Right atrium auricular region (tissue), 2 donors: Measurements from ENCODE around the gene ZNF281. TPM values are rescaled to one million over a fixed set of nuclear protein-coding genes. Genes with fewer than 3 reads are reported as not detected.

Experiments used
- DNase-seq: peaks from one replicate; pipeline ENCODE4 v3.0.0-alpha.2; 2019; ENCODE audit warnings: low spot score
- H3K27ac ChIP-seq, 2 donors: fragments of 200-600 bp; sonication (generic); 1 replicate in 1 of 2; 2 replicates in 1 of 2; pipeline ENCODE4 v1.5.1; 2016 to 2019
- H3K27me3 ChIP-seq, 2 donors: fragments of 200-600 bp; sonication (generic); one replicate each; pipeline versions ENCODE4 v1.5.1 to v1.6.0; 2017 to 2019
- H3K36me3 ChIP-seq: fragments of 200-600 bp; sonication (generic); one replicate; pipeline ENCODE4 v1.5.1; 2016
- H3K4me1 ChIP-seq, 2 donors: fragments of 200-600 bp; sonication (generic); one replicate each; pipeline versions ENCODE4 v1.5.1 to v1.6.0; 2017 to 2019
- H3K4me3 ChIP-seq, 2 donors: fragments of 200-600 bp; sonication (generic); 1 replicate in 1 of 2; 2 replicates in 1 of 2; pipeline ENCODE4 v1.5.1; 2017 to 2019; ENCODE audit warnings: mild to moderate bottlenecking in 1 of 2, moderate library complexity in 1 of 2
- H3K9me3 ChIP-seq, 2 donors: fragments of 200-600 bp; sonication (generic); one replicate each; pipeline ENCODE4 v1.5.1; 2019
- total RNA-seq, 2 donors: library from RNA; depleted of rRNA; stranded (reverse); fragments of >200 nt; gene quantifications; one replicate each; pipeline ENCODE4 v1.1.0, GENCODE V29; 2016
- TF ChIP-seq, protein P1 (sequence below), 2 donors: fragments of 200-600 bp; sonication (generic); IDR thresholded peaks; one replicate each; pipeline ENCODE4 v1.5.1; 2019; ENCODE audit warnings: antibody characterized with exemption in 2 of 2

The ZNF281 gene
- total RNA-seq, 2 donors from 2014 or later = 6.9 to 11.4 TPM

DNA sequence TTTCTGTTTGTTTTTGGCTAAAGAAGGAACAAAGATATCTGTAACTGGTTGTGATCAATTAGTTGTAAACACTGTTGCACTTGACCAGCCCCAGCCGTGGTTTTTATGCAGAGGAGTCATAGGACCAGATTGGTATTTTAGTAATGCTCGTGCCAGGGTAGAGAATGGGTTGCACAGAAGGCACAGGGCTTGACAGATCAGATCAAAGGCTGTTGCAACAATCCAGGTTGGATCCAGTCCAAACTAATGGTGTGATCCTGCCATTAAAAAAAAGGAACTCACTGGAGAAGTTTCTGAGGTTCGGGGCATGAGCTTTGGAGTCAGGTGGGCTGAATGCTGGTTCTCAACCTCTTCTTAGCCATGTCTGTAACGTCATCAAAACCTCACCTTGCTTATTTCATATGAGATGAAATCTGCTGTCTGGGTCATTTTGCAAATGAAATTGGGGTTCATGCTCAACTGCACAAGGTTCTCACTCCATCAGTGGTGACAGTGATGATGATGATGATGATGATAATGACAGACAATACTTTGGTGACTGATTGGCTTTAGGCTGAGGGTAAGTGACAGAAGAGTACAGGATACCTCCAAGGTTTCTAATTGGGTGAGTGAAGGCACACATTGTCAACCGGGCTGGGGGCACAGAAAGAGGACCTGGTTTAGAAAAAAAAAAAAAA lies 43.1 kb downstream of the ZNF281 start:
- Histone ChIP-seq H3K27me3 (no peaks in the 10 kb centered on the region), H3K4me3 (no peak overlapping the region), H3K9me3 (no peaks in the 10 kb centered on the region), H3K4me1 (no peaks in the 10 kb centered on the region), H3K36me3 (no peaks in the 10 kb centered on the region), H3K27ac (no peak overlapping the region)
- no peak for DNase-seq
- TF ChIP-seq, protein P1, sequence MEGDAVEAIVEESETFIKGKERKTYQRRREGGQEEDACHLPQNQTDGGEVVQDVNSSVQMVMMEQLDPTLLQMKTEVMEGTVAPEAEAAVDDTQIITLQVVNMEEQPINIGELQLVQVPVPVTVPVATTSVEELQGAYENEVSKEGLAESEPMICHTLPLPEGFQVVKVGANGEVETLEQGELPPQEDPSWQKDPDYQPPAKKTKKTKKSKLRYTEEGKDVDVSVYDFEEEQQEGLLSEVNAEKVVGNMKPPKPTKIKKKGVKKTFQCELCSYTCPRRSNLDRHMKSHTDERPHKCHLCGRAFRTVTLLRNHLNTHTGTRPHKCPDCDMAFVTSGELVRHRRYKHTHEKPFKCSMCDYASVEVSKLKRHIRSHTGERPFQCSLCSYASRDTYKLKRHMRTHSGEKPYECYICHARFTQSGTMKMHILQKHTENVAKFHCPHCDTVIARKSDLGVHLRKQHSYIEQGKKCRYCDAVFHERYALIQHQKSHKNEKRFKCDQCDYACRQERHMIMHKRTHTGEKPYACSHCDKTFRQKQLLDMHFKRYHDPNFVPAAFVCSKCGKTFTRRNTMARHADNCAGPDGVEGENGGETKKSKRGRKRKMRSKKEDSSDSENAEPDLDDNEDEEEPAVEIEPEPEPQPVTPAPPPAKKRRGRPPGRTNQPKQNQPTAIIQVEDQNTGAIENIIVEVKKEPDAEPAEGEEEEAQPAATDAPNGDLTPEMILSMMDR (IDR thresholded peaks at IDR 0.05) = no peak

DNA sequence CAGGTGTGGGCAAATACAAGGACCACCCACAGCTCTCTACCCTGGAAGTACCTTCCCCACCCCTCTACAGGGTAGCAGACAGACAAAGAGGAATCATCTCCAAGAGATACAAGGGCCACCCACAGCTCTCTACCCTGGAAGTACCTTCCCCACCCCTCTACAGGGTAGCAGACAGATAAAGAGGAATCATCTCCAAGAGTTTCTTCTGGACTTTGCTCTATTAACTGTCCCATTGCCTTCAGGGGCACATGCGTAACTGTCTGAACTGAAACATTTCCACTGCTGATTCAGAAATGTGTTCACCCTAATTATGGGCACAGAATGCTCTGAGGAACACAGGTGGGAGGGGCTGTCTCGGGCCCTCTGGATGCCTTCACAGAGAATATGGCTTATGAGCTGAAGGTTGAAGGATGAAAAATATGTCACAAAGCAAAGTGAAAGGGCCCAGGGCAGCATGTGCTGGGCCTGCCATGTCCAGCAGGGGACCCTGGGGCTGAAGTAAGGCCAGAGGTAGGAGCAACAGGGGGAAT lies 43.9 kb downstream of the ZNF281 start:
- no peaks in the 10 kb centered on the region for H3K9me3 ChIP-seq
- H3K27me3 ChIP-seq = no peaks in the 10 kb centered on the region
- H3K4me1 ChIP-seq = no peaks in the 10 kb centered on the region
- no peak for DNase-seq
- H3K27ac ChIP-seq = no peak overlapping the region
- TF ChIP-seq, protein P1 (IDR thresholded peaks at IDR 0.05) = no peak
- no peak overlapping the region for H3K4me3 ChIP-seq
- H3K36me3 ChIP-seq = no peaks in the 10 kb centered on the region

- H3K27me3 ChIP-seq = no peaks in the 10 kb centered on the region
- no peaks in the 10 kb centered on the region for H3K4me1 ChIP-seq
- H3K36me3 ChIP-seq = no peaks in the 10 kb centered on the region
- H3K4me3 ChIP-seq = no peak overlapping the region
- H3K9me3 ChIP-seq = no peaks in the 10 kb centered on the region
- no peak for DNase-seq
- no peak overlapping the region for H3K27ac ChIP-seq
- TF ChIP-seq, protein P1 (IDR thresholded peaks at IDR 0.05) = no peak
Observed at GRCh38 chr1:200364831-200365230, 45.0 kb downstream of the ZNF281 start.

GRCh38 chr1:200364091-200364759 lies 45.6 kb downstream of the ZNF281 start:
- Histone ChIP-seq H3K4me3 (no peak overlapping the region), H3K27me3 (no peaks in the 10 kb centered on the region), H3K36me3 (no peaks in the 10 kb centered on the region), H3K4me1 (no peaks in the 10 kb centered on the region), H3K9me3 (no peaks in the 10 kb centered on the region), H3K27ac (no peak overlapping the region)
- TF ChIP-seq, protein P1 (IDR thresholded peaks at IDR 0.05) = no peak
- no peak for DNase-seq

DNA sequence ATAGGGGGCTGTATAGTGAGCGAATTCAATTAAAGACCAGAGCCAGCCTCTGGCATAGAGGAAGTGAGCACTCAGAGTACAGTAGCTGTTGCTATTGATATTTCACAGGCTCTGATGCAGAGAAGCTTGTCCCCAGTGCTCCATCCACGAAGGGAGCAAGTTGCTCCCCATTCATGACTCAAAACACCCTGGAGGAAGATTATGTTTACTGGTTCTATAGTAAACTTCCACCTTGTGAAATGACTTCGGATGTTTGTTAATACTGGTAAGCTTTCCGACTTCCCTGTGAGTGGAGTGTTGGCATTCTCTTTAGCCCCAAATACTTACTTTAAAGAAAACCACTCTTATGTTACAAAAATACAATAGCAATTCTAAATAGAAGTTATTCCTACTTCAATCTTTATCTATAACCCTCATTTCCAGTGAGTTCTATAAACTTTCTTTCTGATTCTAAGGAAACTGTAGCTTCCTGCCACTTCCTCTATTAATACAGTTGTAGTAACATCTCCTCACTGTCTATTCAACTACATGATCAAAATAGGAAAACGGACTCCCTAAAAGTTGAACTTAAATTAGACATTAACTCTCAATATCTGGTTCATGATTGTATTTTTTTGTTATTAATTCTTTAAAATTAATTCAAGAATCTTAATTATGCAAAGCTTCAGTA lies 46.4 kb downstream of the ZNF281 start:
- TF ChIP-seq, protein P1 (IDR thresholded peaks at IDR 0.05) = no peak
- Histone ChIP-seq H3K36me3 (no peaks in the 10 kb centered on the region), H3K4me3 (no peak overlapping the region), H3K27me3 (no peaks in the 10 kb centered on the region), H3K9me3 (no peaks in the 10 kb centered on the region), H3K4me1 (no peaks in the 10 kb centered on the region), H3K27ac (no peak overlapping the region)
- DNase-seq = no peak
